ENCODE results near the gene FRMD4A.

FRMD4A gene

GRCh38 chr10:13711291-13711690 lies 619.4 kb downstream of the FRMD4A start:
- no peak for DNase-seq

- no peak for DNase-seq
These were observed 620.6 kb downstream of the FRMD4A start for GRCh38 chr10:13709931-13710650.

GRCh38 chr10:13708256-13708990 lies 622.3 kb downstream of the FRMD4A start:
- DNase-seq, result no peak

- no peak for DNase-seq
These were observed 623.4 kb downstream of the FRMD4A start for GRCh38 chr10:13707156-13707881.

GRCh38 chr10:13706604-13707003 lies 624.1 kb downstream of the FRMD4A start:
- no peak for DNase-seq

- no peak for DNase-seq
These were observed 624.5 kb downstream of the FRMD4A start for GRCh38 chr10:13706175-13706574.

- no peak for DNase-seq
These were observed 625.1 kb downstream of the FRMD4A start for GRCh38 chr10:13705526-13706174.

- DNase-seq, result no peak
These were observed 625.8 kb downstream of the FRMD4A start for GRCh38 chr10:13704964-13705363.

- DNase-seq, result no peak
These were observed 626.7 kb downstream of the FRMD4A start for GRCh38 chr10:13703997-13704536.

GRCh38 chr10:13703101-13703818 lies 627.5 kb downstream of the FRMD4A start:
- no peak for DNase-seq

- no peak for DNase-seq
These were observed 629.4 kb downstream of the FRMD4A start for GRCh38 chr10:13701157-13701919.

- DNase-seq, result no peak
These were observed 630.1 kb downstream of the FRMD4A start for GRCh38 chr10:13700473-13701144.

- DNase-seq, result no peak
These were observed 631.5 kb downstream of the FRMD4A start for GRCh38 chr10:13699216-13699615.

- DNase-seq, result no peak
These were observed 632.5 kb downstream of the FRMD4A start for GRCh38 chr10:13698217-13698616.

- DNase-seq, result no peak
These were observed 634.7 kb downstream of the FRMD4A start for GRCh38 chr10:13696071-13696470.

GRCh38 chr10:13695588-13695987 lies 635.1 kb downstream of the FRMD4A start:
- no peak for DNase-seq

GRCh38 chr10:13693783-13694700 lies 636.7 kb downstream of the FRMD4A start:
- DNase-seq, result no peak

- no peak for DNase-seq
These were observed 640.4 kb downstream of the FRMD4A start for GRCh38 chr10:13690281-13690825.

- DNase-seq, result no peak
These were observed 644.4 kb downstream of the FRMD4A start for GRCh38 chr10:13686331-13686752.
